Stimulated activated naive B cell treated with anti-CD40 and anti-IgM and Interleukin-4, amounts not matched to agents 10 μg/mL and 1 μg/mL and 100 μg/mL, for 72 hours (primary cell): Measurements from ENCODE around the gene PLEKHH2.
"Not testable (repeated sequence)": the region's sequence is repeated elsewhere in the genome, so short reads cannot be mapped to it uniquely, and the experiment has no call there.

Experiments
- ATAC-seq, 2 donors: fragments of 150-1000 bp; cut with Tn5 transposase; replicated peaks; 2 replicates each; pipeline ENCODE4 v1.10.0; 2021; ENCODE audit warnings: moderate library complexity in 1 of 2
- DNase-seq: peaks from one replicate; pipeline ENCODE4 v3.0.0; 2021
- H3K27ac Mint-ChIP-seq: one replicate; pipeline ENCODE4 v1.8.0; 2022; ENCODE audit warnings: mild to moderate bottlenecking, mixed read lengths
- H3K27me3 Mint-ChIP-seq, 2 donors: one replicate each; pipeline ENCODE4 v1.8.0; 2022; ENCODE audit warnings: mixed read lengths in 2 of 2
- H3K36me3 Mint-ChIP-seq, 2 donors: one replicate each; pipeline ENCODE4 v1.8.0; 2022; ENCODE audit warnings: mixed read lengths in 2 of 2, mild to moderate bottlenecking in 1 of 2
- H3K4me1 Mint-ChIP-seq, 2 donors: one replicate each; pipeline ENCODE4 v1.8.0; 2022; ENCODE audit warnings: mixed read lengths in 2 of 2, mild to moderate bottlenecking in 1 of 2
- H3K4me3 Mint-ChIP-seq, 2 donors: one replicate each; pipeline ENCODE4 v1.8.0; 2022; ENCODE audit warnings: mild to moderate bottlenecking in 2 of 2, mixed read lengths in 2 of 2, moderate library complexity in 1 of 2
- H3K9me3 Mint-ChIP-seq, 2 donors: one replicate each; pipeline ENCODE4 v1.8.0; 2022; ENCODE audit warnings: mixed read lengths in 2 of 2, mild to moderate bottlenecking in 1 of 2

Gene PLEKHH2

DNA sequence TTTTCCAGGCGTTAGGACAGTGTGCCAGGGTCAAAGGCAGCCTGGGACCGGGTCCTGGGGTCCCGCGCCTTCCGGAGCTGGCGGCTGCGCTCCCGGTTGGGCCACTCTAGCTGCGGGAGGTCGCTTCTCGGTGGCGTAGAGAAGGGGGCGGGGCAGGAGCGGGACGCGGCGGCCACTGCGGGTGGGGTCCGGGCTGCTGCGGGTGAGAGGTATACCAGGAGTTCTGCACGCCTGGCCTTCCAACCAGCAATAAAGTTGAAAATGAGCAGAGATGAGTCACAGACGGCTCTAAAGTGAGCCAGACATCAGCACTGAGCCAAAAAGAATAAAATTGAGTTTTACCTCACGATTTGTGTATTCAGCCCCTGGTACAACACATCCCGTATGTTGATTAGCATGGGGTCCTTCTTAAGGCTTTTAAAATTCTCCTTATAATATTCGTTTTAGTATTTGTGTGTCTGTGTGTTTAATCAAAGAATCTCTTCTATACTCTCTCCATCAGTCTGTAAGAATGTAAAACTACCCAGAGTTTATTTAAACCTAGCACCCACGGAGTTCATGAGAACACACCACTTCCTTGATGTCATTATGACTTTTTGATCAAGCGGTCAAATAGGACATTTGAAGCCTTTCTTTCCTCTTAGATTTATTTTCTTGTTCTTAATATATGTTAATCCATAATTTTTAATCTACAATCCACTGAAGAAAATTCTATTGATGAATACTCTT is 39.4 kb downstream of the PLEKHH2 start, which contains the start of gene C1GALT1C1L:
TSS of gene C1GALT1C1L (minus strand) at position 108 of the 729 bp plus-strand sequence. CDS start at position 1, 107 bp downstream.
- DNase-seq (peak; percentile 9), ATAC-seq (peak; percentile 73 to 80)
- Mint-ChIP-seq H3K9me3 (peaks cover 6 to 8% of the 10 kb centered on the region in 2 donors), H3K27me3 (peaks cover 37 to 40% of the 10 kb centered on the region in 2 donors), H3K4me1 (peaks cover 0 to 1% of the 10 kb centered on the region in 2 donors), H3K27ac (no peak within 1 kb of the TSS), H3K4me3 (peak within 1 kb of the TSS; percentile 76 to 79), H3K36me3 (peaks cover 0 to 5% of the 10 kb centered on the region in 2 donors)

- H3K27me3 Mint-ChIP-seq = peaks cover 27 to 34% of the 10 kb centered on the region in 2 donors
- not testable (repeated sequence) for H3K4me1 Mint-ChIP-seq, H3K36me3 Mint-ChIP-seq, H3K4me3 Mint-ChIP-seq, ATAC-seq, H3K9me3 Mint-ChIP-seq, DNase-seq, H3K27ac Mint-ChIP-seq
Observed at GRCh38 chr2:43677783-43678182, 40.7 kb downstream of the PLEKHH2 start.

- H3K9me3 Mint-ChIP-seq = no peaks in the 10 kb centered on the region
- no peaks in the 10 kb centered on the region for H3K36me3 Mint-ChIP-seq
- peaks cover 12% of the 10 kb centered on the region in 2 donors for H3K27me3 Mint-ChIP-seq
- H3K4me1 Mint-ChIP-seq = peaks cover 0 to 3% of the 10 kb centered on the region in 2 donors
- no peak overlapping the region for H3K27ac Mint-ChIP-seq
- DNase-seq = no peak
- ATAC-seq = no peak
- no peak overlapping the region for H3K4me3 Mint-ChIP-seq
Observed at GRCh38 chr2:43685357-43685756, 48.3 kb downstream of the PLEKHH2 start.

DNA sequence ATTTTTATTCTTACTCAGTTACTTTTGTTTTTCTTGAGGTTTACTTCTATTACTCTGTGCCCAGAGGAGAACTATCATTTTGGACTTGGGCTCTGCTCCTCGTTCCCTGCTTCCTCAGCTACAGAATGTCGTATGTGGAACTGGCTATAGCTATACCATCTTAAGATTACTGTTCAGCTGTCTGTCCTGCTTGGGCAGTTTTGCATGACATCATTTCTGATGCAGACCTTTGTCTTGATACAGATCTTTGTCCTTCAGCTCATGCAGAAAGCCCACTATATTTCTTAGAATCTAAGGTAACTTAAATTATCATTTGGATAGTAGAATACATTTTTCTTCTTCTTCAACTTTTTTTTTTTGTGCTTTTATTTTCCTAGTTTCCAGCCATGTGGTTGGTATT is 52.9 kb downstream of the PLEKHH2 start:
- Mint-ChIP-seq H3K4me1 (peaks cover 0 to 3% of the 10 kb centered on the region in 2 donors), H3K36me3 (no peaks in the 10 kb centered on the region), H3K9me3 (no peaks in the 10 kb centered on the region), H3K4me3 (no peak overlapping the region), H3K27ac (no peak overlapping the region), H3K27me3 (peaks cover 11 to 12% of the 10 kb centered on the region in 2 donors)
- no peak for DNase-seq
- ATAC-seq = no peak

- no peak overlapping the region for H3K27ac Mint-ChIP-seq
- no peaks in the 10 kb centered on the region for H3K36me3 Mint-ChIP-seq
- H3K4me1 Mint-ChIP-seq = no peaks in the 10 kb centered on the region
- H3K4me3 Mint-ChIP-seq = no peak overlapping the region
- DNase-seq (no peak), ATAC-seq (no peak)
- no peaks in the 10 kb centered on the region for H3K9me3 Mint-ChIP-seq
- peaks cover 7 to 12% of the 10 kb centered on the region in 2 donors for H3K27me3 Mint-ChIP-seq
Observed at GRCh38 chr2:43692428-43692994, 55.5 kb downstream of the PLEKHH2 start.

GRCh38 chr2:43698140-43698539 is 61.1 kb downstream of the PLEKHH2 start:
- H3K27ac Mint-ChIP-seq = peak overlapping the region; percentile 20

GRCh38 chr2:43699761-43700160 is 62.7 kb downstream of the PLEKHH2 start:
- no peak overlapping the region for H3K4me3 Mint-ChIP-seq
- no peaks in the 10 kb centered on the region for H3K36me3 Mint-ChIP-seq
- ATAC-seq (no peak), DNase-seq (no peak)
- H3K9me3 Mint-ChIP-seq = no peaks in the 10 kb centered on the region
- H3K27me3 Mint-ChIP-seq = peaks cover 17 to 19% of the 10 kb centered on the region in 2 donors
- H3K4me1 Mint-ChIP-seq = peaks cover 1 to 6% of the 10 kb centered on the region in 2 donors
- H3K27ac Mint-ChIP-seq = no peak overlapping the region

More at GRCh38 chr2:43698140-43698539, 61.1 kb downstream of the PLEKHH2 start:
- not testable (repeated sequence) for H3K9me3 Mint-ChIP-seq, ATAC-seq, H3K4me3 Mint-ChIP-seq, H3K36me3 Mint-ChIP-seq, H3K4me1 Mint-ChIP-seq, DNase-seq
- peaks cover 12% of the 10 kb centered on the region in 2 donors for H3K27me3 Mint-ChIP-seq

GRCh38 chr2:43701111-43701510 is 64.1 kb downstream of the PLEKHH2 start:
- Mint-ChIP-seq H3K36me3 (no peaks in the 10 kb centered on the region), H3K27ac (no peak overlapping the region), H3K27me3 (peaks cover 17 to 19% of the 10 kb centered on the region in 2 donors), H3K4me3 (no peak overlapping the region), H3K9me3 (no peaks in the 10 kb centered on the region), H3K4me1 (peaks cover 1 to 6% of the 10 kb centered on the region in 2 donors)
- ATAC-seq = no peak
- no peak for DNase-seq

GRCh38 chr2:43707255-43708015 is 70.4 kb downstream of the PLEKHH2 start:
- Mint-ChIP-seq H3K9me3 (no peaks in the 10 kb centered on the region), H3K27me3 (peaks cover 13 to 26% of the 10 kb centered on the region in 2 donors), H3K4me3 (no peak overlapping the region), H3K36me3 (no peaks in the 10 kb centered on the region), H3K4me1 (no peaks in the 10 kb centered on the region), H3K27ac (no peak overlapping the region)
- no peak for DNase-seq
- no peak for ATAC-seq

DNA sequence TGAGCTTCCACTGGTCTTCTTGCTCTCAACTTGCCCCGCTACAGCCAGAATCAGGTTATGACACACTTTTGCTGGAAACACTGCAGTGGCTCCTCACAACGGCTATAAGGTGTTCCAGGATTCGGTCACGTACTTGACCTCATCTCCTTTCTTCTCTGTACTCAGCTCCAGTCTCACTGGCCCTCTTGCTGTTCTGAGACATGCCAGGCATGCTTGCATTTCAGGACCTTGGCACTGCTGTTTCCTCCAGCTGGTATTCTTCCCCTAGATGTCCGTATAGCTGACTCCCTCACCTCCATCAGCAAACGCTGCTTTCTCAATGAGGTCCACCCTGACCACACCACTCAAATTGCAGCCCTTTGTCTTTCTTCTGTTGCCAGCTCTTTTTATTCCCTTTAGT is 71.1 kb downstream of the PLEKHH2 start:
- Mint-ChIP-seq H3K27me3 (peaks cover 7 to 25% of the 10 kb centered on the region in 2 donors), H3K36me3 (no peaks in the 10 kb centered on the region), H3K9me3 (no peaks in the 10 kb centered on the region), H3K4me1 (no peaks in the 10 kb centered on the region), H3K27ac (no peak overlapping the region), H3K4me3 (no peak overlapping the region)
- DNase-seq = no peak
- no peak for ATAC-seq

- ATAC-seq (no peak), DNase-seq (no peak)
- no peaks in the 10 kb centered on the region for H3K4me1 Mint-ChIP-seq
- no peak overlapping the region for H3K4me3 Mint-ChIP-seq
- no peaks in the 10 kb centered on the region for H3K9me3 Mint-ChIP-seq
- H3K27ac Mint-ChIP-seq = no peak overlapping the region
- no peaks in the 10 kb centered on the region for H3K36me3 Mint-ChIP-seq
- H3K27me3 Mint-ChIP-seq = peaks cover 4 to 24% of the 10 kb centered on the region in 2 donors
Observed at GRCh38 chr2:43708891-43709290, 71.8 kb downstream of the PLEKHH2 start.

DNA sequence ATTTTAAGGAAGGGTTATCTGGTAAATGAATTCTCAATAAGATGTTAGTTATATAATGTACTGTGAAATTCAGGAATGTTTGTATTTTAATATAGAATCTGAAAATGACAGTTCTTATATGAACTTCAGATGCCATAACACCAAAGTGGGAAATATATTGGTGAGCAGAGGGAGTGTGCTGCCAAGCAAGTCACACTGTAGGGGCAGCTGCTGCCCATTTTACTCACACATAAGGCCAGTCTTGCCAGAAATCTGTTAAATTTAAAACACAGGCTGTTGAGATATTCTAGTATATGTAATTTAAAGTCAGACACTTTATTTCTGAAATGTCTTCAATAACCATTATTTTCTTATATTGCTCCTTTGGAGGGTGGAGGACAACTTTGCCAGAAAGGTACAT is 73.8 kb downstream of the PLEKHH2 start:
- DNase-seq = no peak
- H3K9me3 Mint-ChIP-seq = no peaks in the 10 kb centered on the region
- H3K27me3 Mint-ChIP-seq = peaks cover 0 to 27% of the 10 kb centered on the region in 2 donors
- no peak overlapping the region for H3K27ac Mint-ChIP-seq
- no peak overlapping the region for H3K4me3 Mint-ChIP-seq
- H3K4me1 Mint-ChIP-seq = no peaks in the 10 kb centered on the region
- ATAC-seq = no peak
- no peaks in the 10 kb centered on the region for H3K36me3 Mint-ChIP-seq

- Mint-ChIP-seq H3K27ac (no peak overlapping the region), H3K27me3 (peaks cover 12 to 28% of the 10 kb centered on the region in 2 donors), H3K9me3 (no peaks in the 10 kb centered on the region), H3K4me1 (peaks cover 0 to 8% of the 10 kb centered on the region in 2 donors), H3K4me3 (no peak overlapping the region), H3K36me3 (no peaks in the 10 kb centered on the region)
- ATAC-seq = no peak
- DNase-seq = no peak
Observed at GRCh38 chr2:43714164-43714563, 77.1 kb downstream of the PLEKHH2 start.

DNA sequence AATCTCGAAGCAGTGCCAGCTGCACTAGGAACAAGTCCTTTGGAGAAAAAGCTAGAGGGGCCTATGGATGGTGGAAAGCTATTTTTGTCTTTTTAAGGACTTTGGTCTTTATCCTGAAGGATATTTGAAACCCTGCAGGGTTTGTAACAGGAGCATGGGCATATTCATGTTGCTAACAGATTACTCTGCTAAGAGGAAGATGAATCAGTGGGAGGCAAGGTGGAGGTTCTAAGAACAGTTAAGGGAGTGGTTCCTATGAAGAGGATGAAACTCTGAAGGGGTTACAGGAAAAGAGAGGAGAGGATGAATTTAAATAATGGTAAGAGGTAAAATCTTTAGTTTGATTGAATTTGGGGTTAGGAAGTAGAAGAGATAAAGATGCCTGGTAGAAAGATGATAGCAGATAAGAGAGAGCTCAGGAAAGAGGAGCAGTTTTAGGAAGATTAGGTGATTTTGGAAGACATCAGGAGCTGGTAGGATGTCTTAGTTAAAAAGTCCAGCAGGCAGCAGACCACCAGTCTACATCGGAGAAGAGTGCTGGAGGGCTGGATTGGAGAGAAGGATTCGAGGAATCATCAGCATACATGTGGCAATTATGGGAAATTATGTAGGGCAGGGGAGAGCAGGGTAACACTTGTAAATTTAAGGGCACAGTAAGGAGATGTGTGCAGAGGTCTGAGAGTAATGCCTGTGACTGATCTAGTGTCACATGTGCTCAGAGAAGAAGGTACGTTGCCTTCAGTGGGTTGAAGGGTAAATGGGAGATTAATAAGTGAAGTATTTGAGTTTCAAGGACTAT is 78.4 kb downstream of the PLEKHH2 start:
- Mint-ChIP-seq H3K9me3 (no peaks in the 10 kb centered on the region), H3K27ac (no peak overlapping the region), H3K27me3 (peaks cover 12 to 28% of the 10 kb centered on the region in 2 donors), H3K4me1 (peaks cover 0 to 8% of the 10 kb centered on the region in 2 donors), H3K4me3 (no peak overlapping the region), H3K36me3 (no peaks in the 10 kb centered on the region)
- no peak for DNase-seq
- no peak for ATAC-seq
